ENCODE results near the gene SETD4. TPM values are rescaled to one million over a fixed set of nuclear protein-coding genes. Genes with fewer than 3 reads are reported as not detected.

The SETD4 gene
- total and polyA plus RNA-seq, 4 donors = 2.9 to 12.0 (median 6.8) TPM

DNA sequence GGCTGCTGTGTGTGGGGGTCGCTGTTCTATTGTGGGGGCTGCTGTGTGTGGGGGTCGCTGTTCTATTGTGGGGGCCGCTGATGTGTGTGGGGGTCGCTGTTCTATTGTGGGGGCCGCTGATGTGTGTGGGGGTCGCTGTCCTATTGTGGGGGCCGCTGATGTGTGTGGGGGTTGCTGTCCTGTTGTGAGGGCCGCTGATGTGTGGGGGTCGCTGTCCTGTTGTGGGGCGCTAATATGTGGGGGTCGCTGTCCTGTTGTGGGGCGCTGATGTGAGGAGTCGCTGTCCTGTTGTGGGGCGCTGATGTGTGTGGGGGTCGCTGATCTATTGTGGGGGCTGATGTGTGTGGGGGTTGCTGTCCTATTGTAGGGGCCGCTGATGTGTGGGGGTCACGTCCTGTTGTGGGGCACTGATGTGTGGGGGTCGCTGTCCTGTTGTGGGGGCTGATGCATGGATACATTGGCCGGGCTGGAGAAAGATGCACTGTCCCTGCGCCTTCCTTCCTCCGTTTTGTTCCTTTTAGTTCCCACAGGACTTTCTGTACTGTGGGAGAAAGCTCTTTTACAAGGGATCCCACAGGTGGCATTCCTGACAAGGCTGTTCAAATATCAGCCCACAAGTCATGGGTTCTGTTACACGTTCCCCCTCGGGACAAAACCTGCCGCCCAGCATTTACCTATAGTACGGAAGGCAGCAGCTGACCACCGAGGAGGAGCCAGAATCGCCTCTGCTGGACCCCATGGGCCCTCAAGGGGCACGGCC is 27.5 kb downstream of the SETD4 start:
- WGBS = 94% methylated on average over 28 of the region's 28 CpGs
- TF ChIP-seq RXRA (IDR thresholded peaks at IDR 0.05) (no peak), TAF1 (conservative IDR thresholded peaks at IDR 0.05) (no peak), FOXA1 (IDR thresholded peaks at IDR 0.05) (no peak), FOXA2 (IDR thresholded peaks at IDR 0.05) (no peak), MAX (IDR thresholded peaks at IDR 0.05) (no peak), JUND (IDR thresholded peaks at IDR 0.05) (no peak), ATF3 (IDR thresholded peaks at IDR 0.05) (no peak), YY1 (IDR thresholded peaks at IDR 0.05) (no peak), HNF4G (IDR thresholded peaks at IDR 0.05) (no peak), NR2F2 (IDR thresholded peaks at IDR 0.05) (no peak), SP1 (IDR thresholded peaks at IDR 0.05) (no peak), HNF4A (conservative IDR thresholded peaks at IDR 0.05) (no peak), RAD21 (IDR thresholded peaks at IDR 0.05) (no peak), EGR1 (IDR thresholded peaks at IDR 0.05; ENCODE audit: low read depth in 2 of 2) (no peak), GABPA (IDR thresholded peaks at IDR 0.05 in 1 of 2, conservative IDR thresholded peaks at IDR 0.05 in 1 of 2) (no peak), ZBTB33 (IDR thresholded peaks at IDR 0.05) (no peak)
- TF ChIP-seq, protein P1, sequence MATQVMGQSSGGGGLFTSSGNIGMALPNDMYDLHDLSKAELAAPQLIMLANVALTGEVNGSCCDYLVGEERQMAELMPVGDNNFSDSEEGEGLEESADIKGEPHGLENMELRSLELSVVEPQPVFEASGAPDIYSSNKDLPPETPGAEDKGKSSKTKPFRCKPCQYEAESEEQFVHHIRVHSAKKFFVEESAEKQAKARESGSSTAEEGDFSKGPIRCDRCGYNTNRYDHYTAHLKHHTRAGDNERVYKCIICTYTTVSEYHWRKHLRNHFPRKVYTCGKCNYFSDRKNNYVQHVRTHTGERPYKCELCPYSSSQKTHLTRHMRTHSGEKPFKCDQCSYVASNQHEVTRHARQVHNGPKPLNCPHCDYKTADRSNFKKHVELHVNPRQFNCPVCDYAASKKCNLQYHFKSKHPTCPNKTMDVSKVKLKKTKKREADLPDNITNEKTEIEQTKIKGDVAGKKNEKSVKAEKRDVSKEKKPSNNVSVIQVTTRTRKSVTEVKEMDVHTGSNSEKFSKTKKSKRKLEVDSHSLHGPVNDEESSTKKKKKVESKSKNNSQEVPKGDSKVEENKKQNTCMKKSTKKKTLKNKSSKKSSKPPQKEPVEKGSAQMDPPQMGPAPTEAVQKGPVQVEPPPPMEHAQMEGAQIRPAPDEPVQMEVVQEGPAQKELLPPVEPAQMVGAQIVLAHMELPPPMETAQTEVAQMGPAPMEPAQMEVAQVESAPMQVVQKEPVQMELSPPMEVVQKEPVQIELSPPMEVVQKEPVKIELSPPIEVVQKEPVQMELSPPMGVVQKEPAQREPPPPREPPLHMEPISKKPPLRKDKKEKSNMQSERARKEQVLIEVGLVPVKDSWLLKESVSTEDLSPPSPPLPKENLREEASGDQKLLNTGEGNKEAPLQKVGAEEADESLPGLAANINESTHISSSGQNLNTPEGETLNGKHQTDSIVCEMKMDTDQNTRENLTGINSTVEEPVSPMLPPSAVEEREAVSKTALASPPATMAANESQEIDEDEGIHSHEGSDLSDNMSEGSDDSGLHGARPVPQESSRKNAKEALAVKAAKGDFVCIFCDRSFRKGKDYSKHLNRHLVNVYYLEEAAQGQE (IDR thresholded peaks at IDR 0.05) = no peak
- TF ChIP-seq, protein P2, sequence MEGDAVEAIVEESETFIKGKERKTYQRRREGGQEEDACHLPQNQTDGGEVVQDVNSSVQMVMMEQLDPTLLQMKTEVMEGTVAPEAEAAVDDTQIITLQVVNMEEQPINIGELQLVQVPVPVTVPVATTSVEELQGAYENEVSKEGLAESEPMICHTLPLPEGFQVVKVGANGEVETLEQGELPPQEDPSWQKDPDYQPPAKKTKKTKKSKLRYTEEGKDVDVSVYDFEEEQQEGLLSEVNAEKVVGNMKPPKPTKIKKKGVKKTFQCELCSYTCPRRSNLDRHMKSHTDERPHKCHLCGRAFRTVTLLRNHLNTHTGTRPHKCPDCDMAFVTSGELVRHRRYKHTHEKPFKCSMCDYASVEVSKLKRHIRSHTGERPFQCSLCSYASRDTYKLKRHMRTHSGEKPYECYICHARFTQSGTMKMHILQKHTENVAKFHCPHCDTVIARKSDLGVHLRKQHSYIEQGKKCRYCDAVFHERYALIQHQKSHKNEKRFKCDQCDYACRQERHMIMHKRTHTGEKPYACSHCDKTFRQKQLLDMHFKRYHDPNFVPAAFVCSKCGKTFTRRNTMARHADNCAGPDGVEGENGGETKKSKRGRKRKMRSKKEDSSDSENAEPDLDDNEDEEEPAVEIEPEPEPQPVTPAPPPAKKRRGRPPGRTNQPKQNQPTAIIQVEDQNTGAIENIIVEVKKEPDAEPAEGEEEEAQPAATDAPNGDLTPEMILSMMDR (IDR thresholded peaks at IDR 0.05; ENCODE audit: low read depth, low read length, missing input control) = no peak
- no peak overlapping the region for H3K9ac ChIP-seq (ENCODE audit: low read depth in 1 of 2, low read length in 2 of 2)
- H3K36me3 ChIP-seq (ENCODE audit: control insufficient read depth in 4 of 4, insufficient read depth in 3 of 4, low read depth in 1 of 4, low read length in 3 of 4) = peaks cover 6 to 21% (median 17%) of the 10 kb centered on the region in 4 donors
- H3K27ac ChIP-seq (ENCODE audit: low read depth in 1 of 2, low read length in 2 of 2) = no peak overlapping the region
- no peak overlapping the region for H3K4me3 ChIP-seq (ENCODE audit: low read depth in 1 of 3, low read length in 3 of 3)
- no peak for DNase-seq (ENCODE audit: low spot score)
- no peaks in the 10 kb centered on the region for H3K9me3 ChIP-seq (ENCODE audit: control insufficient read depth in 4 of 4, low read length in 3 of 4)
- H3K4me1 ChIP-seq (ENCODE audit: control insufficient read depth in 4 of 4, insufficient read depth in 4 of 4, low read length in 3 of 4) = no peaks in the 10 kb centered on the region
- no peaks in the 10 kb centered on the region for H3K27me3 ChIP-seq (ENCODE audit: control insufficient read depth in 4 of 4, insufficient read depth in 4 of 4, low read length in 3 of 4)

All from liver (tissue), 9 donors.